Upper lobe of right lung (tissue), 1 donor: ENCODE data around the gene IKZF1. TPM values are rescaled to one million over a fixed set of nuclear protein-coding genes. Genes with fewer than 3 reads are reported as not detected.

Experiments
- ATAC-seq: fragments of 200-7000 bp; cut with Tn5 transposase; one replicate; pipeline ENCODE4 v1.9.1; 2020; ENCODE audit warnings: mild to moderate bottlenecking, moderate library complexity
- DNase-seq: peaks from one replicate; pipeline ENCODE4 v3.0.0-alpha.2; 2020
- H3K27ac ChIP-seq: fragments of 200-600 bp; one replicate; pipeline ENCODE4 v1.8.0; 2022
- H3K27me3 ChIP-seq: fragments of 200-600 bp; one replicate; pipeline ENCODE4 v1.8.0; 2022; ENCODE audit warnings: mild to moderate bottlenecking
- H3K36me3 ChIP-seq: fragments of 200-600 bp; one replicate; pipeline ENCODE4 v1.8.0; 2022
- H3K4me1 ChIP-seq: fragments of 200-600 bp; one replicate; pipeline ENCODE4 v1.8.0; 2022
- H3K4me3 ChIP-seq: fragments of 200-600 bp; one replicate; pipeline ENCODE4 v1.8.0; 2022; ENCODE audit warnings: mild to moderate bottlenecking
- H3K9me3 ChIP-seq: fragments of 200-600 bp; one replicate; pipeline ENCODE4 v1.8.0; 2022
- intact Hi-C: fragments of 100-400 bp; cut with DNase I; formaldehyde crosslinking; loops from one replicate; pipeline ENCODE4 v1.11.0; 2022
- total RNA-seq: library from RNA; stranded (reverse); fragmentation: NEBNext Ultra II Directional; extraction: Animal tissue kit (Norgen Biotek cat#: 25700); gene quantifications from one replicate; pipeline ENCODE4 v1.2.1, GENCODE V29; 2021
- TF ChIP-seq, protein P1 (sequence below): fragments of 200-600 bp; IDR thresholded peaks from one replicate; pipeline ENCODE4 v1.8.0; 2022; ENCODE audit warnings: antibody characterized with exemption
- donor health status: DM: no; HTN: yes; CAD: no; lungs with severe emphysema.

The IKZF1 gene
- total RNA-seq, 1 donor from 2014 or later = 41.4 TPM

GRCh38 chr7:50348469-50349162, 44.1 kb downstream of the IKZF1 start:
- no peaks in the 10 kb centered on the region for H3K27me3 ChIP-seq
- DNase-seq (no peak), ATAC-seq (no peak)
- H3K9me3 ChIP-seq = no peaks in the 10 kb centered on the region
- no peaks in the 10 kb centered on the region for H3K36me3 ChIP-seq
- TF ChIP-seq, protein P1, sequence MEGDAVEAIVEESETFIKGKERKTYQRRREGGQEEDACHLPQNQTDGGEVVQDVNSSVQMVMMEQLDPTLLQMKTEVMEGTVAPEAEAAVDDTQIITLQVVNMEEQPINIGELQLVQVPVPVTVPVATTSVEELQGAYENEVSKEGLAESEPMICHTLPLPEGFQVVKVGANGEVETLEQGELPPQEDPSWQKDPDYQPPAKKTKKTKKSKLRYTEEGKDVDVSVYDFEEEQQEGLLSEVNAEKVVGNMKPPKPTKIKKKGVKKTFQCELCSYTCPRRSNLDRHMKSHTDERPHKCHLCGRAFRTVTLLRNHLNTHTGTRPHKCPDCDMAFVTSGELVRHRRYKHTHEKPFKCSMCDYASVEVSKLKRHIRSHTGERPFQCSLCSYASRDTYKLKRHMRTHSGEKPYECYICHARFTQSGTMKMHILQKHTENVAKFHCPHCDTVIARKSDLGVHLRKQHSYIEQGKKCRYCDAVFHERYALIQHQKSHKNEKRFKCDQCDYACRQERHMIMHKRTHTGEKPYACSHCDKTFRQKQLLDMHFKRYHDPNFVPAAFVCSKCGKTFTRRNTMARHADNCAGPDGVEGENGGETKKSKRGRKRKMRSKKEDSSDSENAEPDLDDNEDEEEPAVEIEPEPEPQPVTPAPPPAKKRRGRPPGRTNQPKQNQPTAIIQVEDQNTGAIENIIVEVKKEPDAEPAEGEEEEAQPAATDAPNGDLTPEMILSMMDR = no peak
- H3K27ac ChIP-seq = no peak overlapping the region
- H3K4me3 ChIP-seq = no peak overlapping the region
- H3K4me1 ChIP-seq = no peaks in the 10 kb centered on the region
- intact Hi-C loops = no loop called here

GRCh38 chr7:50349399-50349798, 44.9 kb downstream of the IKZF1 start:
- Histone ChIP-seq H3K27me3 (no peaks in the 10 kb centered on the region), H3K4me3 (no peak overlapping the region), H3K27ac (no peak overlapping the region), H3K9me3 (no peaks in the 10 kb centered on the region), H3K4me1 (no peaks in the 10 kb centered on the region), H3K36me3 (no peaks in the 10 kb centered on the region)
- intact Hi-C loops = no loop called here
- ATAC-seq = no peak
- TF ChIP-seq, protein P1 = no peak
- no peak for DNase-seq

GRCh38 chr7:50349963-50350944, 45.7 kb downstream of the IKZF1 start:
- no peaks in the 10 kb centered on the region for H3K36me3 ChIP-seq
- TF ChIP-seq, protein P1 = no peak
- peak overlapping the region; percentile 49 for H3K27ac ChIP-seq
- H3K4me3 ChIP-seq = no peak overlapping the region
- H3K4me1 ChIP-seq = no peaks in the 10 kb centered on the region
- intact Hi-C loops = no loop called here
- ATAC-seq = no peak
- no peak for DNase-seq
- H3K27me3 ChIP-seq = no peaks in the 10 kb centered on the region
- H3K9me3 ChIP-seq = no peaks in the 10 kb centered on the region

GRCh38 chr7:50351267-50351666, 46.8 kb downstream of the IKZF1 start:
- no peaks in the 10 kb centered on the region for H3K36me3 ChIP-seq
- no peak overlapping the region for H3K27ac ChIP-seq
- ATAC-seq = no peak
- no peak for DNase-seq
- TF ChIP-seq, protein P1 = no peak
- H3K4me3 ChIP-seq = no peak overlapping the region
- no peaks in the 10 kb centered on the region for H3K4me1 ChIP-seq
- intact Hi-C loops = no loop called here
- no peaks in the 10 kb centered on the region for H3K27me3 ChIP-seq
- no peaks in the 10 kb centered on the region for H3K9me3 ChIP-seq

GRCh38 chr7:50352282-50352681, 47.8 kb downstream of the IKZF1 start:
- Histone ChIP-seq H3K9me3 (no peaks in the 10 kb centered on the region), H3K27me3 (no peaks in the 10 kb centered on the region), H3K36me3 (no peaks in the 10 kb centered on the region), H3K4me3 (no peak overlapping the region), H3K27ac (no peak overlapping the region), H3K4me1 (no peaks in the 10 kb centered on the region)
- TF ChIP-seq, protein P1 = no peak
- intact Hi-C loops = no loop called here
- ATAC-seq = peak; percentile 6
- no peak for DNase-seq
